Heart right ventricle (tissue), 16 donors: Measurements from ENCODE around the gene USPL1. TPM values are rescaled to one million over a fixed set of nuclear protein-coding genes. Genes with fewer than 3 reads are reported as not detected.

Experiments used
- ATAC-seq, 8 donors: fragments of 200-7000 bp; cut with Tn5 transposase; one replicate each; pipeline ENCODE4 v1.9.1; 2020; ENCODE audit warnings: mild to moderate bottlenecking in 8 of 8, moderate library complexity in 8 of 8, moderate number of reproducible peaks in 1 of 8
- DNase-seq, 2 donors: peaks; one replicate each; pipeline ENCODE4 v3.0.0-alpha.2; 2020
- H3K27ac ChIP-seq, 10 donors: fragments of 200-600 bp; sonication (generic) in 2 of 10; one replicate each; pipeline versions ENCODE4 v1.5.0 to v1.8.0; 2020 to 2022; ENCODE audit warnings: mild to moderate bottlenecking in 3 of 10
- H3K27me3 ChIP-seq, 7 donors: fragments of 200-600 bp; one replicate each; pipeline ENCODE4 v1.8.0; 2021 to 2022; ENCODE audit warnings: mild to moderate bottlenecking in 2 of 7
- H3K36me3 ChIP-seq, 9 donors: fragments of 200-600 bp; sonication (generic) in 1 of 9; one replicate each; pipeline versions ENCODE4 v1.5.0 to v1.8.0; 2020 to 2022; ENCODE audit warnings: mild to moderate bottlenecking in 2 of 9
- H3K4me1 ChIP-seq, 9 donors: fragments of 200-600 bp; sonication (generic) in 1 of 9; one replicate each; pipeline versions ENCODE4 v1.5.0 to v1.8.0; 2020 to 2022; ENCODE audit warnings: mild to moderate bottlenecking in 4 of 9
- H3K4me3 ChIP-seq, 10 donors: fragments of 200-600 bp; sonication (generic) in 2 of 10; one replicate each; pipeline versions ENCODE4 v1.5.0 to v1.8.0; 2020 to 2022; ENCODE audit warnings: mild to moderate bottlenecking in 7 of 10, moderate library complexity in 2 of 10
- H3K9me3 ChIP-seq, 11 donors: fragments of 200-600 bp in 10 of 11; sonication (generic) in 2 of 11; one replicate each; pipeline versions ENCODE4 v1.5.0 to v1.8.0; 2013 to 2022; ENCODE audit warnings: mild to moderate bottlenecking in 2 of 11, control low read depth in 1 of 11, moderate library complexity in 1 of 11
- WGBS, 2 donors: extraction: QIAGEN DNeasy Blood & Tissue Kit; methylation state at CpG; one replicate each; pipeline ENCODE4 v1.1.7; 2013; ENCODE audit warnings: inconsistent platforms in 1 of 2; 5-methylcytosine and 5-hydroxymethylcytosine counted together
- intact Hi-C, 10 donors: fragments of 100-400 bp; cut with DNase I; formaldehyde crosslinking; loops; one replicate each; pipeline versions ENCODE4 v1.11.1 to v1.14.2; 2022
- polyA plus RNA-seq, 2 donors: library from polyadenylated mRNA; stranded (reverse); fragments of 200-250 nt; gene quantifications; one replicate each; pipeline ENCODE4 v1.2.3, GENCODE V29; 2013
- total RNA-seq, 10 donors: library from RNA; stranded (reverse); fragmentation: NEBNext Ultra II Directional in 3 of 10; extraction: Animal tissue kit (Norgen Biotek cat#: 25700) in 3 of 10; gene quantifications; one replicate each; pipeline versions ENCODE4 v1.2.1 to v1.2.4, GENCODE V29; 2021 to 2023
- TF ChIP-seq, protein P1 (sequence below), 9 donors: fragments of 200-600 bp; sonication (generic) in 2 of 9; IDR thresholded peaks; one replicate each; pipeline versions ENCODE4 v1.5.0 to v1.8.0; 2021 to 2022; ENCODE audit warnings: antibody characterized with exemption in 9 of 9, mild to moderate bottlenecking in 5 of 9, moderate library complexity in 1 of 9
- donor health status: Arrhythmogenic right ventricular cardiomyopathy.
- donor health status: ischemic (EF 13 %, LVEDD 7.1; RV severe dilation, severe dysfunction).
- donor health status: healthy with polysubstance abuse.
- donor health status: DM: no; HTN: yes; CAD: no.
- donor health status: DM: no; HTN: no; CAD: no.
- donor health status: ischemic (EF 25% LVEDD 6.9; RV normal size, moderate dysfunction).
- donor health status: ischemic (EF 25% LVEDD 5.7; RV mildly dilated, moderate dysfunction).
- donor health status: healthy.
- donor health status: DM: yes; HTN: yes; CAD: no.
- donor health status: Ischemic cardiomyopathy.
- donor health status: ischemic (EF 35%, LVEDD 5.7; RV mildly dilated, moderate dysfunction).
- donor health status: nonischemic (EF 11% LVEDD 7.7; RV severe dilation, severe dysfunction).
- donor health status: DM: yes; HTN: yes; CAD: no.
- donor health status: PGD.
- donor health status: ischemic (EF 29% LVEDD 5.4; RV normal size, mild dysfunction).
- donor health status: nonischemic (EF 23%, LVEDD 6.1; RV moderate dilation, normal function).

USPL1 gene
- total and polyA plus RNA-seq, 12 donors, result 4.9 to 10.6 (median 9.7) TPM

DNA sequence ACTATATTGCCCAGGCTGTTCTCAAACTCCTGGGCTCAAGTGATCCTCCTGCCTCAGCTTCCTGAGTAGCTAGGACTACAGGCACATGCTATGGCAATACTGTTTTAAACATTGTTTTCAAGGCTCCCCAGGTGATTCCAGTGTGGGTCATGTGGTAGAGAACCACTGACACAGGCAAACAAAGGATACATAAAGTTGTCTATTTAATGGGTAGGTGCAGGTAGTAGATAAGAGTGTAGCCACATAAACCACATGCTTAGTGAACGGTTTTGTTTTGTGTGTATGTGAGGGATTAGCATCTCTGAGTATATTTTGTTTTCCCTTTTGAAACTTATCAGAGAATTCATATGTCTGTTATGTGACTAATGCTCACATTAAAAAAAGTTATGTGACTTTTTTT lies 36.7 kb downstream of the USPL1 start:
- peaks cover 0 to 11% (median 0%) of the 10 kb centered on the region in 9 donors for H3K4me1 ChIP-seq
- peaks cover 0 to 99% (median 56%) of the 10 kb centered on the region in 9 donors for H3K36me3 ChIP-seq
- no peaks in the 10 kb centered on the region for H3K9me3 ChIP-seq
- no peak overlapping the region for H3K4me3 ChIP-seq
- no peaks in the 10 kb centered on the region for H3K27me3 ChIP-seq
- intact Hi-C loops, result no loop called here
- DNase-seq, result no peak
- no peak for ATAC-seq
- WGBS, 2 donors, result 94 to 95% methylated on average over 1 of the region's 1 CpG
- no peak overlapping the region for H3K27ac ChIP-seq
- TF ChIP-seq, protein P1, sequence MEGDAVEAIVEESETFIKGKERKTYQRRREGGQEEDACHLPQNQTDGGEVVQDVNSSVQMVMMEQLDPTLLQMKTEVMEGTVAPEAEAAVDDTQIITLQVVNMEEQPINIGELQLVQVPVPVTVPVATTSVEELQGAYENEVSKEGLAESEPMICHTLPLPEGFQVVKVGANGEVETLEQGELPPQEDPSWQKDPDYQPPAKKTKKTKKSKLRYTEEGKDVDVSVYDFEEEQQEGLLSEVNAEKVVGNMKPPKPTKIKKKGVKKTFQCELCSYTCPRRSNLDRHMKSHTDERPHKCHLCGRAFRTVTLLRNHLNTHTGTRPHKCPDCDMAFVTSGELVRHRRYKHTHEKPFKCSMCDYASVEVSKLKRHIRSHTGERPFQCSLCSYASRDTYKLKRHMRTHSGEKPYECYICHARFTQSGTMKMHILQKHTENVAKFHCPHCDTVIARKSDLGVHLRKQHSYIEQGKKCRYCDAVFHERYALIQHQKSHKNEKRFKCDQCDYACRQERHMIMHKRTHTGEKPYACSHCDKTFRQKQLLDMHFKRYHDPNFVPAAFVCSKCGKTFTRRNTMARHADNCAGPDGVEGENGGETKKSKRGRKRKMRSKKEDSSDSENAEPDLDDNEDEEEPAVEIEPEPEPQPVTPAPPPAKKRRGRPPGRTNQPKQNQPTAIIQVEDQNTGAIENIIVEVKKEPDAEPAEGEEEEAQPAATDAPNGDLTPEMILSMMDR (IDR thresholded peaks at IDR 0.05), result no peak

DNA sequence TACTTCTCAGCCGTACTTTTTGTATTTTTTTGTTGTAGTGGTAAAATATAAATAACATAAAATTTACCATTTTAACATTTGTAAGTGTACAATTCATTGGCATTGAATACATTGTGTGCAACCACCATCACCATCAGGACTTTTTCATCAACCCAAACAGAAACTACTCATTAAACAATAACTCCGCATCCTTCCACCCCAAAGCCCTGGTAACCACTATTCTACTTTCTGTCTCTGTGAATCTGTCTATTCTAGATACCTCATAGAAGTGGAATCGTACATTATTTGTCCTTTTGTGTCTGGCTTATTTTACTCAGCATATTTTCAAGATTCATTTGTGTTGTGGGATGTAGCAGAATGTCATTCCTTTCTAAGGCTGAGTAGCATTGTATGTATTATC lies 38.5 kb downstream of the USPL1 start:
- DNase-seq, result no peak
- 96% methylated on average over 3 of the region's 3 CpGs for WGBS, 2 donors
- TF ChIP-seq, protein P1 (IDR thresholded peaks at IDR 0.05), result no peak
- Histone ChIP-seq H3K27ac (no peak overlapping the region), H3K9me3 (no peaks in the 10 kb centered on the region), H3K4me1 (peaks cover 0 to 12% (median 0%) of the 10 kb centered on the region in 9 donors), H3K36me3 (peaks cover 0 to 85% (median 53%) of the 10 kb centered on the region in 9 donors), H3K4me3 (no peak overlapping the region), H3K27me3 (no peaks in the 10 kb centered on the region)
- no peak for ATAC-seq
- intact Hi-C loops, result no loop called here

DNA sequence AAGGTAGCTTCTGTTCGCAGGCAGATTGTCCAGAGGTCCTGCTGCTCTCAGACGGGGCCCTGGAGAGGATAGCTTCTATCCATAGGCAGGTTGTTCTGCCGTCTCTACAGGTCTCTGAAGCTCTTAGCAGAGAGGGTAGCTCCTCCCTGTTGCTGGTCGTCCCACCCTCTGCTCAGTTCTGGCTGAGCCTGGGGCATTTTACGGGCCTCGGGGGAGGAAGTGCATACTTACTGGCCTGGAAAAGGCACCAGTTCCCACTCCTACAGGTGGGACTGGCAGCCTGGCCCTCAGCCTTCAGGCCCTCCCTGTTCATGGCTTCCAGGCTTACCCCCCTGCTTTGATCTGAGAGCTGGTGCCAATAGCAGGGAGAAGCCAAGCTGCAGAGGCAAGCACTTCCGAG lies 42.3 kb downstream of the USPL1 start:
- no peak overlapping the region for H3K27ac ChIP-seq
- ATAC-seq, result peak in 6 of 8 donors; percentile 18 to 67 (median 28)

DNA sequence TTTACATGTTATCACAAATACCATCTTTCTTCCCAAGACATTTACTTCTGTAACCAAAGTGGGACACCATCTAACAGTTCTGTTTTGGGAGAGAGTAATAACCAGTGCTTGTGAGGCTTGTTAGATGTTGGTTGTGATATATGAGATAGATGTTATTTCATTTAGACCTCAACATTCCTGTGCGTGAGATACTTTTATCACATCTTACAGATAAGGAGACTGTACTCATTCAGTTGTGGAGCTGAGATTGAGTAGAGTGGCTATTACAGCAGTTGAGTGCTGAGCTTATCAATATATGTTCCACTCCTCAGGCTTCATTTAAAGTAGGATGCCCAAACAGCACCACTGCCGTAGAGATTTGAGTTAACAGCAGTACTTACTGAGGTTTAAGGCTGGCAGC lies 43.1 kb downstream of the USPL1 start:
- ATAC-seq, result no peak

More for the DNA sequence above, 42.3 kb downstream of the USPL1 start:
- Histone ChIP-seq H3K9me3 (no peaks in the 10 kb centered on the region), H3K4me1 (peaks cover 0 to 32% (median 0%) of the 10 kb centered on the region in 9 donors), H3K27me3 (no peaks in the 10 kb centered on the region), H3K4me3 (no peak overlapping the region), H3K36me3 (peaks cover 0 to 49% (median 32%) of the 10 kb centered on the region in 9 donors)
- intact Hi-C loops, result no loop called here
- no peak for DNase-seq
- TF ChIP-seq, protein P1 (IDR thresholded peaks at IDR 0.05), result no peak
- WGBS, 2 donors, result 69 to 73% methylated on average over 7 of the region's 7 CpGs

More for the DNA sequence above, 43.1 kb downstream of the USPL1 start:
- TF ChIP-seq, protein P1 (IDR thresholded peaks at IDR 0.05), result no peak
- 85% methylated on average over 2 of the region's 2 CpGs for WGBS, 2 donors
- intact Hi-C loops, result no loop called here
- H3K36me3 ChIP-seq, result peaks cover 0 to 41% (median 27%) of the 10 kb centered on the region in 9 donors
- H3K27me3 ChIP-seq, result no peaks in the 10 kb centered on the region
- peaks cover 0 to 39% (median 4%) of the 10 kb centered on the region in 9 donors for H3K4me1 ChIP-seq
- no peaks in the 10 kb centered on the region for H3K9me3 ChIP-seq
- no peak overlapping the region for H3K4me3 ChIP-seq
- DNase-seq, result no peak
- no peak overlapping the region for H3K27ac ChIP-seq
